Upper lobe of right lung (tissue), 1 donor: ENCODE results near the gene RAPGEF3. TPM values are rescaled to one million over a fixed set of nuclear protein-coding genes. Genes with fewer than 3 reads are reported as not detected.

Experiments
- ATAC-seq: fragments of 200-7000 bp; cut with Tn5 transposase; one replicate; pipeline ENCODE4 v1.9.1; 2020; ENCODE audit warnings: mild to moderate bottlenecking, moderate library complexity
- DNase-seq: peaks from one replicate; pipeline ENCODE4 v3.0.0-alpha.2; 2020
- H3K27ac ChIP-seq: fragments of 200-600 bp; one replicate; pipeline ENCODE4 v1.8.0; 2022
- H3K27me3 ChIP-seq: fragments of 200-600 bp; one replicate; pipeline ENCODE4 v1.8.0; 2022; ENCODE audit warnings: mild to moderate bottlenecking
- H3K36me3 ChIP-seq: fragments of 200-600 bp; one replicate; pipeline ENCODE4 v1.8.0; 2022
- H3K4me1 ChIP-seq: fragments of 200-600 bp; one replicate; pipeline ENCODE4 v1.8.0; 2022
- H3K4me3 ChIP-seq: fragments of 200-600 bp; one replicate; pipeline ENCODE4 v1.8.0; 2022; ENCODE audit warnings: mild to moderate bottlenecking
- H3K9me3 ChIP-seq: fragments of 200-600 bp; one replicate; pipeline ENCODE4 v1.8.0; 2022
- CTCF ChIP-seq: fragments of 200-600 bp; IDR thresholded peaks from one replicate; pipeline ENCODE4 v1.8.0; 2022; ENCODE audit warnings: antibody characterized with exemption
- intact Hi-C: fragments of 100-400 bp; cut with DNase I; formaldehyde crosslinking; loops from one replicate; pipeline ENCODE4 v1.11.0; 2022
- total RNA-seq: library from RNA; stranded (reverse); fragmentation: NEBNext Ultra II Directional; extraction: Animal tissue kit (Norgen Biotek cat#: 25700); gene quantifications from one replicate; pipeline ENCODE4 v1.2.1, GENCODE V29; 2021
- donor health status: DM: no; HTN: yes; CAD: no; lungs with severe emphysema.

The RAPGEF3 gene
- total RNA-seq, 1 donor from 2014 or later = 69.6 TPM

GRCh38 chr12:47740606-47741339 is 17.9 kb downstream of the RAPGEF3 start:
- H3K27ac ChIP-seq = peak overlapping the region; percentile 47
- intact Hi-C loops = no loop called here
- H3K9me3 ChIP-seq = no peaks in the 10 kb centered on the region
- DNase-seq (no peak), ATAC-seq (no peak)
- no peaks in the 10 kb centered on the region for H3K36me3 ChIP-seq
- TF ChIP-seq CTCF = no peak
- H3K4me1 ChIP-seq = peaks cover 52% of the 10 kb centered on the region
- H3K4me3 ChIP-seq = no peak overlapping the region
- no peaks in the 10 kb centered on the region for H3K27me3 ChIP-seq

GRCh38 chr12:47739979-47740378 is 18.7 kb downstream of the RAPGEF3 start:
- peak overlapping the region; percentile 25 for H3K27ac ChIP-seq
- DNase-seq (no peak), ATAC-seq (no peak)
- no peaks in the 10 kb centered on the region for H3K9me3 ChIP-seq
- TF ChIP-seq CTCF = no peak
- no peaks in the 10 kb centered on the region for H3K36me3 ChIP-seq
- no peak overlapping the region for H3K4me3 ChIP-seq
- peaks cover 60% of the 10 kb centered on the region for H3K4me1 ChIP-seq
- H3K27me3 ChIP-seq = no peaks in the 10 kb centered on the region
- intact Hi-C loops = no loop called here

- Histone ChIP-seq H3K27ac (no peak overlapping the region), H3K9me3 (no peaks in the 10 kb centered on the region), H3K36me3 (no peaks in the 10 kb centered on the region), H3K27me3 (no peaks in the 10 kb centered on the region), H3K4me1 (peaks cover 61% of the 10 kb centered on the region), H3K4me3 (no peak overlapping the region)
- DNase-seq (no peak), ATAC-seq (no peak)
- intact Hi-C loops = no loop called here
- TF ChIP-seq CTCF = no peak
Observed at GRCh38 chr12:47739297-47739696, 19.4 kb downstream of the RAPGEF3 start.

- H3K27ac ChIP-seq = peak overlapping the region; percentile 44
- intact Hi-C loops = no loop called here
- no peak for DNase-seq
Observed at GRCh38 chr12:47737936-47738594, 20.6 kb downstream of the RAPGEF3 start.

More at GRCh38 chr12:47737936-47738594, 20.6 kb downstream of the RAPGEF3 start:
- Histone ChIP-seq H3K27me3 (no peaks in the 10 kb centered on the region), H3K4me3 (no peak overlapping the region), H3K36me3 (no peaks in the 10 kb centered on the region), H3K9me3 (no peaks in the 10 kb centered on the region), H3K4me1 (peaks cover 61% of the 10 kb centered on the region)
- no peak for ATAC-seq
- TF ChIP-seq CTCF = no peak
